Cardiac muscle cell (in vitro differentiated cells and primary cell): ENCODE results near the gene CFAP70. TPM values are rescaled to one million over a fixed set of nuclear protein-coding genes. Genes with fewer than 3 reads are reported as not detected.
A peak's percentile ranks its signal among the peaks of the same experiment; 100 is the strongest.

Experiments
- DNase-seq, 2 donors: peaks; one replicate each; pipeline versions ENCODE4 v3.0.0 to v3.0.0-alpha.2; 2010 to 2017; ENCODE audit warnings: low read depth in 1 of 2, low spot score in 1 of 2
- H3K27ac ChIP-seq: fragments of 200-600 bp; sonication (generic); 2 replicates; pipeline ENCODE4 v1.5.1; 2016
- H3K27me3 ChIP-seq: fragments of 200-600 bp; sonication (generic); 2 replicates; pipeline ENCODE4 v1.6.0; 2016; ENCODE audit warnings: control low read depth
- H3K36me3 ChIP-seq: fragments of 200-600 bp; sonication (generic); 2 replicates; pipeline ENCODE4 v1.5.1; 2016; ENCODE audit warnings: control low read depth
- H3K4me1 ChIP-seq: fragments of 200-600 bp; sonication (generic); 2 replicates; pipeline ENCODE4 v1.8.1; 2017; ENCODE audit warnings: low read depth, mild to moderate bottlenecking, mixed run types
- H3K4me3 ChIP-seq: fragments of 200-600 bp; sonication (generic); 2 replicates; pipeline ENCODE4 v1.5.1; 2016; ENCODE audit warnings: mild to moderate bottlenecking
- H3K9me3 ChIP-seq: fragments of 200-600 bp; sonication (generic); 2 replicates; pipeline ENCODE4 v1.5.1; 2017; ENCODE audit warnings: low read depth, mild to moderate bottlenecking, control low read depth
- CTCF ChIP-seq: IDR thresholded peaks from 2 replicates; pipeline ENCODE4 v1.5.1; 2012; ENCODE audit warnings: low read depth, mild to moderate bottlenecking, low read length
- polyA plus RNA-seq: library from polyadenylated mRNA; unstranded; fragments of >200 nt; fragmentation: Nextera tagmentation; extraction: Ambion mirVana; gene quantifications from 2 replicates; pipeline ENCODE4 v1.2.1, GENCODE V29; 2016
- total RNA-seq: library from RNA; depleted of rRNA; stranded (reverse); fragments of >200 nt; gene quantifications from 2 replicates; pipeline ENCODE4 v1.2.3, GENCODE V29; 2016

Gene CFAP70
- 1.2 and 4.0 TPM in 2 replicates for total RNA-seq
- 1.8 and 1.9 TPM in 2 replicates for polyA plus RNA-seq

DNA sequence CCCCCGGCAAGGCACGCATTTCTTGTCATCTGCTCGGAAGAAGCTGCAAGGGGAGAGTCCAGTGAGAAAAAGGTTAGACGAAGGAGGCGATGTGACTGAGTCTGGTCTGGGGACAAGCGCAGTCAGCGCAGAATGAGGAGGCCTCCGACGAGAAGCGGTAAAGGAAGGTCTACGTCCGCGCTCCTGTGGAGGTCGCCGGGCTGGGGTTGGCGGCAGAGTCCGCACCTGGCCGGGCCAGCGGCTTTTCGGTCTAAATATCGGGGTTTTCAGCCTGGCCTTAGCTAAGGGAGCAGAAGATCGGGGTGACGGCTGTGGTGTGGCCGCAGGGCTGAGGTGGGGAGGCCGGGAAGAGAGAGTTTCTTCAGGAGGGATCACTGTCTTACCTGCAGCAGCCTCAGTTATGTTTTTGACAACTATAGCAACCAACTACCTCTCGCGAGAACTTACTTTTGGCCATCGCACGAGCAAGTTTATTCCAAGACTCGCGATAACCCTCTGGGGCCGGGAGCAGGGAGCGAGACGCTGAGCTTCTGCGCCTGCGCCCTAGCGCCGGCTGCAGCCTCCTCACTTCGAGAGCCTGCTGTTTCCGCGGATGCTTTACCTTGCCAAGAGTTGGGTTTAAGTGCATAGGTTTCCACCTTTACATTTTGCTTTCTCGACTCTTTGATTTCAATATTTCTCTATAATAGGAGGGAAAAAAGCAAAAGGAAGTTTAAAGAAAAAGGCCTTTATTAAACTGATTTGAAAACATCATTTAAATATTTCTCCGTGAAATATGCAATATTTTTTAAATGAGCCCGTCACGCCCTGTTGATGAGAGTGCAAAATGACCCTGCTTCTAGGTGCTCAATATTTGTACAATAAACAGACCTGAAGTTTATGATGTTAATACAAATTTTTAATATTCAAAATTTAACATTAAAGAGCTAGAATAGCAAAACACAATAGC is at the start of gene CFAP70:
Gene CFAP70, minus strand, starts transcription at position 534 of the 949 bp plus-strand sequence. CDS start 4,068 bp downstream, outside the sequence.
- DNase-seq = peak; percentile 97 to 98
- H3K27ac ChIP-seq = no peak within 1 kb of the TSS
- peaks cover 26% of the 10 kb centered on the region for H3K27me3 ChIP-seq
- H3K4me3 ChIP-seq = peak within 1 kb of the TSS; percentile 53
- TF ChIP-seq CTCF = no peak
- H3K4me1 ChIP-seq = no peaks in the 10 kb centered on the region
- no peaks in the 10 kb centered on the region for H3K9me3 ChIP-seq
- H3K36me3 ChIP-seq = no peaks in the 10 kb centered on the region

- Histone ChIP-seq H3K4me3 (no peak overlapping the region), H3K27ac (no peak overlapping the region), H3K36me3 (no peaks in the 10 kb centered on the region), H3K4me1 (peaks cover 3% of the 10 kb centered on the region), H3K9me3 (no peaks in the 10 kb centered on the region), H3K27me3 (no peaks in the 10 kb centered on the region)
- no peak for DNase-seq
- TF ChIP-seq CTCF = no peak
These were observed 49.4 kb upstream of the CFAP70 start for GRCh38 chr10:73408061-73408460.

DNA sequence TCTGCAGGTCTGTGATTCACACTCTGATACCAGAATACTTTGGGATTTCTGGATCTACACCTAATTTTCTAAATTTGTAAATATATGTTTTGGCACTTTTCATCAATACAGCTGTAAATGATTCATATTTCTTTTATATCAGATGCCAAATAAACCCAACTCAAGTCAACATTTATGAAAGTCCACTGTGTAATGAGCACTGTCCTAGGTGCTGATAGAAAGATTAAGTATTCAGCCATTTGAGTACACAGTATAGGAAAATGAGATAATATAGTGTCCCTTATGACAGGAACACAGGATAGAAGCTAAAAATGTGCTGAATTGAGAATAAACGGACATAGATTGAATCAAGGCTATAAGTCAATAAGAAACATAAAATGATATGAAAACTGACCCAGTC is 48.8 kb upstream of the CFAP70 start:
- no peak for TF ChIP-seq CTCF
- no peaks in the 10 kb centered on the region for H3K4me1 ChIP-seq
- no peaks in the 10 kb centered on the region for H3K36me3 ChIP-seq
- no peaks in the 10 kb centered on the region for H3K27me3 ChIP-seq
- no peak overlapping the region for H3K4me3 ChIP-seq
- no peak for DNase-seq
- no peak overlapping the region for H3K27ac ChIP-seq
- no peaks in the 10 kb centered on the region for H3K9me3 ChIP-seq

DNA sequence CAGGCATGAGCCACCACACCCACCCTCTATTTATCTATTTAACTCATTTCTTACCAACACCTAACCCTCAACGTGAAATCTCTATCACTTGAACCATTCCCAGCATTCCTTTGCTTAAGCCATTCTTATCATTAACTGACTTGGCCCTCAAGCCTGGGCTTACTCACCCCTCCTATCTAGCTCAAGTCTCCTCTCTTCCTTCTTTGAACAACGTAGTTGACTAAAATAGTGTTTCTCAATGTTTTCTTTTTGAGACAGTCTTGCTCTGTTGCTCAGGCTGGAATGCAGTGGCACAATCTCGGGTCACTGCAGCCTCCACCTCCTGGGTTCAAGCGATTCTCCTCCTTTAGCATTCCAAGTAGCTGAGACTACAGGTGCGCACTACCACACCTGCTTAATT is 48.2 kb upstream of the CFAP70 start:
- H3K27me3 ChIP-seq = no peaks in the 10 kb centered on the region
- no peaks in the 10 kb centered on the region for H3K36me3 ChIP-seq
- no peaks in the 10 kb centered on the region for H3K4me1 ChIP-seq
- no peak for TF ChIP-seq CTCF
- no peak overlapping the region for H3K27ac ChIP-seq
- peak in 1 of 2 donors; percentile 23 for DNase-seq
- no peak overlapping the region for H3K4me3 ChIP-seq
- no peaks in the 10 kb centered on the region for H3K9me3 ChIP-seq

DNA sequence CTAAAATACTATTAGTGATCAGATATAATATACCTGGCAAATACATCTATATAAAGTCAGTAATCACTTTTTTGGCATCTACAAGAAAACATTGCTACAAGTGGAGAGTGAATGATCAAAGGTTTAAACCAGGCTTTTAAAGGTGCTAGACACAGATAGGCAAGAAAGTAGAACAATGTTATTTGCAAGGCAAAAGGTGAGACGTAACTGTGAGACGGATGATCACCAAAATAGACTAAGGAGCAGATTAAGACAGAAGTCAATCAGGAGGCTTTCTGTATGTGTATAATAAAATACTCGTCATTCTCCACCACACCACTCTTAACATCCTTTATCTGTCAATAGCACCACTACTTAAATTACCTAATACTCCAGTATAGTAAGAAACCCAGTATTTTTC is 46.9 kb upstream of the CFAP70 start:
- Histone ChIP-seq H3K27ac (no peak overlapping the region), H3K4me1 (no peaks in the 10 kb centered on the region), H3K27me3 (no peaks in the 10 kb centered on the region), H3K4me3 (no peak overlapping the region), H3K36me3 (no peaks in the 10 kb centered on the region), H3K9me3 (no peaks in the 10 kb centered on the region)
- no peak for DNase-seq
- TF ChIP-seq CTCF = no peak
